ENCODE measurements around the gene GXYLT1.

DNA sequence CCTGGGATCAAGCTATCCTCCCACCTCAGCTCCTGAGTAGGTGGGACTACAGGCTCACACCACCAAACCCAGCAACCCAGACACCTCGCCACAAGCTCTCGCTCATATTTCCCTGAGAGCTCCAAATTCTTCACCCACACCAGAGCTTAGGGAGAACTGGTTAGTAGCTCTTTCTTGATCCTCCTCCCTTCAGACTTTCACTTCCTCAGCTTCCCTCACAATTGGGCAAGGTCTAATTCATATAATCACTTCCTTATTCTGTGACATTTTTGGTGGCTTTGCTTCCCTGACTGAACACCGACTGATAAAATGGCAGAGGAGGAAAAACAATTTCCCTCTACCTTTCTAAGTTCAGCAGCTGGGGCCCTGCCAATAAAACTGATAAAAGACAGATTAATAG lies 88.5 kb downstream of the GXYLT1 start:
- TF ChIP-seq RCOR1 (IDR thresholded peaks at IDR 0.05; ENCODE audit: low read length) (no peak), SIN3A (IDR thresholded peaks at IDR 0.05; ENCODE audit: borderline replicate concordance, low read depth, low read length) (no peak), CTCF (IDR thresholded peaks at IDR 0.05) (no peak), NRF1 (IDR thresholded peaks at IDR 0.05; ENCODE audit: low read depth, low read length) (no peak), POLR2AphosphoS5 (IDR thresholded peaks at IDR 0.05; ENCODE audit: low read depth, low read length) (no peak), MEF2A (IDR thresholded peaks at IDR 0.05; ENCODE audit: borderline replicate concordance, low read depth) (no peak), EP300 (IDR thresholded peaks at IDR 0.05; ENCODE audit: borderline replicate concordance in 1 of 2, low read depth in 1 of 2, low read length in 1 of 2) (no peak), MXI1 (IDR thresholded peaks at IDR 0.05; ENCODE audit: low read depth, low read length) (no peak), SMC3 (IDR thresholded peaks at IDR 0.05; ENCODE audit: low read depth, low read length) (no peak)
- TF ChIP-seq, protein P1, sequence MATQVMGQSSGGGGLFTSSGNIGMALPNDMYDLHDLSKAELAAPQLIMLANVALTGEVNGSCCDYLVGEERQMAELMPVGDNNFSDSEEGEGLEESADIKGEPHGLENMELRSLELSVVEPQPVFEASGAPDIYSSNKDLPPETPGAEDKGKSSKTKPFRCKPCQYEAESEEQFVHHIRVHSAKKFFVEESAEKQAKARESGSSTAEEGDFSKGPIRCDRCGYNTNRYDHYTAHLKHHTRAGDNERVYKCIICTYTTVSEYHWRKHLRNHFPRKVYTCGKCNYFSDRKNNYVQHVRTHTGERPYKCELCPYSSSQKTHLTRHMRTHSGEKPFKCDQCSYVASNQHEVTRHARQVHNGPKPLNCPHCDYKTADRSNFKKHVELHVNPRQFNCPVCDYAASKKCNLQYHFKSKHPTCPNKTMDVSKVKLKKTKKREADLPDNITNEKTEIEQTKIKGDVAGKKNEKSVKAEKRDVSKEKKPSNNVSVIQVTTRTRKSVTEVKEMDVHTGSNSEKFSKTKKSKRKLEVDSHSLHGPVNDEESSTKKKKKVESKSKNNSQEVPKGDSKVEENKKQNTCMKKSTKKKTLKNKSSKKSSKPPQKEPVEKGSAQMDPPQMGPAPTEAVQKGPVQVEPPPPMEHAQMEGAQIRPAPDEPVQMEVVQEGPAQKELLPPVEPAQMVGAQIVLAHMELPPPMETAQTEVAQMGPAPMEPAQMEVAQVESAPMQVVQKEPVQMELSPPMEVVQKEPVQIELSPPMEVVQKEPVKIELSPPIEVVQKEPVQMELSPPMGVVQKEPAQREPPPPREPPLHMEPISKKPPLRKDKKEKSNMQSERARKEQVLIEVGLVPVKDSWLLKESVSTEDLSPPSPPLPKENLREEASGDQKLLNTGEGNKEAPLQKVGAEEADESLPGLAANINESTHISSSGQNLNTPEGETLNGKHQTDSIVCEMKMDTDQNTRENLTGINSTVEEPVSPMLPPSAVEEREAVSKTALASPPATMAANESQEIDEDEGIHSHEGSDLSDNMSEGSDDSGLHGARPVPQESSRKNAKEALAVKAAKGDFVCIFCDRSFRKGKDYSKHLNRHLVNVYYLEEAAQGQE (IDR thresholded peaks at IDR 0.05; ENCODE audit: low read depth, low read length) = no peak
